A673 (cell line): Measurements from ENCODE around the gene CPA2. TPM values are rescaled to one million over a fixed set of nuclear protein-coding genes. Genes with fewer than 3 reads are reported as not detected.

Experiments
- BruUV-seq: library from RNA; stranded (reverse); fragments of 400-500 nt; replicated peaks from 2 replicates; lab custom pipeline; 2021; lab: Mats Ljungman, UMichigan
- CTCF ChIA-PET: fragments of 300-600 bp; sonication (Branson Sonifier 250); formaldehyde crosslinking; loops from one replicate; lab custom pipeline; 2022; ENCODE audit warnings: antibody characterized with exemption; lab: Charles Lee
- POLR2A ChIA-PET: fragments of 300-600 bp; sonication (Branson Sonifier 250); formaldehyde crosslinking; loops from one replicate; lab custom pipeline; 2022; ENCODE audit warnings: antibody characterized with exemption; ENCODE audit not compliant: low non-redundant PET; lab: Charles Lee
- DNase-seq: peaks from one replicate; pipeline ENCODE4 v3.0.0-alpha.2; 2015; ENCODE audit warnings: low spot score
- H3K27ac ChIP-seq: fragments of 200-600 bp; sonication (generic); 2 replicates; pipeline ENCODE4 v1.5.1; 2016; ENCODE audit warnings: mixed run types, low read depth, mild to moderate bottlenecking, mixed read lengths, antibody characterized with exemption, low read length; ENCODE audit not compliant: poor library complexity, severe bottlenecking
- H3K27me3 ChIP-seq: fragments of 200-600 bp; sonication (generic); replicated peaks from 2 replicates; pipeline ENCODE4 v1.6.1; 2017; ENCODE audit warnings: mixed run types, low read depth, mild to moderate bottlenecking, mixed read lengths, antibody characterized with exemption, low read length; ENCODE audit not compliant: insufficient read depth, poor library complexity
- H3K36me3 ChIP-seq: fragments of 200-600 bp; sonication (generic); 2 replicates; pipeline ENCODE4 v1.6.1; 2016; ENCODE audit warnings: mixed run types, mild to moderate bottlenecking, mixed read lengths, antibody characterized with exemption, low read length; ENCODE audit not compliant: insufficient read depth, poor library complexity, severe bottlenecking
- H3K4me1 ChIP-seq: fragments of 200-600 bp; sonication (generic); 2 replicates; pipeline ENCODE4 v1.6.1; 2017; ENCODE audit warnings: mixed run types, mild to moderate bottlenecking, mixed read lengths, antibody characterized with exemption, low read length; ENCODE audit not compliant: insufficient read depth, poor library complexity, severe bottlenecking
- H3K4me3 ChIP-seq: fragments of 200-600 bp; sonication (generic); 2 replicates; pipeline ENCODE4 v1.5.1; 2016; ENCODE audit warnings: low read depth, mixed run types, mild to moderate bottlenecking, mixed read lengths, low read length; ENCODE audit not compliant: poor library complexity, severe bottlenecking
- H3K9me3 ChIP-seq: fragments of 200-600 bp; sonication (generic); 2 replicates; pipeline ENCODE4 v1.6.1; 2016; ENCODE audit warnings: mixed run types, low read depth, mild to moderate bottlenecking, mixed read lengths, antibody characterized with exemption, low read length; ENCODE audit not compliant: poor library complexity, severe bottlenecking
- EZH2 ChIP-seq: fragments of 200-600 bp; sonication (generic); IDR thresholded peaks from 2 replicates; pipeline ENCODE4 v1.6.1; 2017; ENCODE audit warnings: borderline replicate concordance, low read depth, mild to moderate bottlenecking, mixed read lengths, antibody characterized with exemption, low read length; ENCODE audit not compliant: poor library complexity, severe bottlenecking
- intact Hi-C: fragments of 100-400 bp; cut with micrococcal nuclease; formaldehyde crosslinking; loops from one replicate; pipeline ENCODE4 v1.10.0; 2022; ENCODE audit not compliant: unreplicated experiment
- total RNA-seq: library from RNA; stranded (reverse); gene quantifications from 2 replicates; pipeline ENCODE4 v1.2.3, GENCODE V29; 2021
- TF ChIP-seq, protein P1 (sequence below): fragments of 300-800, 200-600 bp; sonication (generic); conservative IDR thresholded peaks from 2 replicates; pipeline ENCODE4 v1.5.1; 2017; ENCODE audit warnings: low read depth, mild to moderate bottlenecking, antibody characterized with exemption, low read length, moderate library complexity, mixed read lengths

Gene CPA2
- total RNA-seq, 1 experiment from 2014 or later = 0.43 TPM

- no TSS peak for BruUV-seq
- Histone ChIP-seq H3K27me3 (peaks cover 4% of the 10 kb centered on the region), H3K4me3 (no peak overlapping the region), H3K9me3 (no peaks in the 10 kb centered on the region), H3K36me3 (no peaks in the 10 kb centered on the region), H3K4me1 (no peaks in the 10 kb centered on the region), H3K27ac (no peak overlapping the region)
- CTCF ChIA-PET = no interaction called here
- POLR2A ChIA-PET = no interaction called here
- DNase-seq = no peak
- intact Hi-C loops = no loop called here
- TF ChIP-seq, protein P1, sequence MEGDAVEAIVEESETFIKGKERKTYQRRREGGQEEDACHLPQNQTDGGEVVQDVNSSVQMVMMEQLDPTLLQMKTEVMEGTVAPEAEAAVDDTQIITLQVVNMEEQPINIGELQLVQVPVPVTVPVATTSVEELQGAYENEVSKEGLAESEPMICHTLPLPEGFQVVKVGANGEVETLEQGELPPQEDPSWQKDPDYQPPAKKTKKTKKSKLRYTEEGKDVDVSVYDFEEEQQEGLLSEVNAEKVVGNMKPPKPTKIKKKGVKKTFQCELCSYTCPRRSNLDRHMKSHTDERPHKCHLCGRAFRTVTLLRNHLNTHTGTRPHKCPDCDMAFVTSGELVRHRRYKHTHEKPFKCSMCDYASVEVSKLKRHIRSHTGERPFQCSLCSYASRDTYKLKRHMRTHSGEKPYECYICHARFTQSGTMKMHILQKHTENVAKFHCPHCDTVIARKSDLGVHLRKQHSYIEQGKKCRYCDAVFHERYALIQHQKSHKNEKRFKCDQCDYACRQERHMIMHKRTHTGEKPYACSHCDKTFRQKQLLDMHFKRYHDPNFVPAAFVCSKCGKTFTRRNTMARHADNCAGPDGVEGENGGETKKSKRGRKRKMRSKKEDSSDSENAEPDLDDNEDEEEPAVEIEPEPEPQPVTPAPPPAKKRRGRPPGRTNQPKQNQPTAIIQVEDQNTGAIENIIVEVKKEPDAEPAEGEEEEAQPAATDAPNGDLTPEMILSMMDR = no peak
These were observed 38.9 kb downstream of the CPA2 start for GRCh38 chr7:130305433-130306042.

DNA sequence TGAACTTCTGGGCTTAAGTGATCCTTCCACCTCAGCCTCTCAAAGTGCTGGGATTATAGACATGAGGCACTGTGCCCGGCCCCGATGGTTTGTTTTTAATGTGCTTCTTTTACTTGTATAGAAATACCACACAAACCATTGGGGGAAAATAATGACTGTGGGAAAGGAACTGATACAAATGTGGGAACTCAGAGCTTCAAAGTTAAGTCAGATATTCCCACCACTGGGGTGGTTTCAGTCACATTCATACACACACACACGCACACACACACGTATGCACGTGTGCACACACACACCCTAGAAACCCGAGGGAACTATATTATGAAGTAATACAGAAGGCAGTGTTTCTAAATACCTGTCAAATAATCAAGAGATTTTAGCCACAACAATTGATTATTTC is 43.3 kb downstream of the CPA2 start:
- TF ChIP-seq, protein P1 = no peak
- no peak for TF ChIP-seq EZH2
- Histone ChIP-seq H3K27me3 (no peaks in the 10 kb centered on the region), H3K4me3 (no peak overlapping the region), H3K36me3 (no peaks in the 10 kb centered on the region), H3K27ac (no peak overlapping the region), H3K4me1 (no peaks in the 10 kb centered on the region), H3K9me3 (no peaks in the 10 kb centered on the region)
- DNase-seq = no peak
- ChIA-PET CTCF (no interaction called here), POLR2A (interaction anchor here (0.6 kb wide), 1 partner anchor 34 kb away, joined by 5 read pairs; no protein-coding TSS in a partner anchor)
- intact Hi-C loops = no loop called here
- no TSS peak for BruUV-seq

DNA sequence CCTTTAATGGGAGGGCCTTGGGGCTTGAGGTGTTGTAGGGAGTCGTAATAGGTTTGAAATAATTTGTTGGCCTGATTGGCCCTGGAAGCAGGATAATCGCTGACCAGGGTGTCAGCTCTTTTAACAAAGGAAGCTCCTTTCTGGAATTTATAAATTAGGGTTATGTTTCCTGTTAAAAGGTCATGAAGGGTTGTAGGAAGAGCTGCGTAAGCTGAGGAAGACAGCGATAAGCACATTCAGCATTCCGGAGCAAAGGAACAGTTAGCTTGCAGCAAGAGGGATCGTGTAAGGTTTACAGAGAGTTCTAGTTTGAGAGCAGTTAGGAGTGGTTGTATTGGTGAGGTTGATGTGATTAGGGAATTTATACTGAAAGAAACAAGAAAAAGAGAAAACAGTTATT is 47.6 kb downstream of the CPA2 start:
- ChIA-PET CTCF (no interaction called here), POLR2A (no interaction called here)
- BruUV-seq = no TSS peak
- intact Hi-C loops = no loop called here
- Histone ChIP-seq H3K27me3 (no peaks in the 10 kb centered on the region), H3K4me1 (no peaks in the 10 kb centered on the region), H3K4me3 (no peak overlapping the region), H3K27ac (no peak overlapping the region), H3K36me3 (no peaks in the 10 kb centered on the region), H3K9me3 (no peaks in the 10 kb centered on the region)
- TF ChIP-seq, protein P1 = no peak
- no peak for TF ChIP-seq EZH2
- no peak for DNase-seq
